ENCODE measurements around the gene SFPQ. TPM values are rescaled to one million over a fixed set of nuclear protein-coding genes. Genes with fewer than 3 reads are reported as not detected.
"Not testable (repeated sequence)": the region's sequence is repeated elsewhere in the genome, so short reads cannot be mapped to it uniquely, and the experiment has no call there.

SFPQ gene, protein sequence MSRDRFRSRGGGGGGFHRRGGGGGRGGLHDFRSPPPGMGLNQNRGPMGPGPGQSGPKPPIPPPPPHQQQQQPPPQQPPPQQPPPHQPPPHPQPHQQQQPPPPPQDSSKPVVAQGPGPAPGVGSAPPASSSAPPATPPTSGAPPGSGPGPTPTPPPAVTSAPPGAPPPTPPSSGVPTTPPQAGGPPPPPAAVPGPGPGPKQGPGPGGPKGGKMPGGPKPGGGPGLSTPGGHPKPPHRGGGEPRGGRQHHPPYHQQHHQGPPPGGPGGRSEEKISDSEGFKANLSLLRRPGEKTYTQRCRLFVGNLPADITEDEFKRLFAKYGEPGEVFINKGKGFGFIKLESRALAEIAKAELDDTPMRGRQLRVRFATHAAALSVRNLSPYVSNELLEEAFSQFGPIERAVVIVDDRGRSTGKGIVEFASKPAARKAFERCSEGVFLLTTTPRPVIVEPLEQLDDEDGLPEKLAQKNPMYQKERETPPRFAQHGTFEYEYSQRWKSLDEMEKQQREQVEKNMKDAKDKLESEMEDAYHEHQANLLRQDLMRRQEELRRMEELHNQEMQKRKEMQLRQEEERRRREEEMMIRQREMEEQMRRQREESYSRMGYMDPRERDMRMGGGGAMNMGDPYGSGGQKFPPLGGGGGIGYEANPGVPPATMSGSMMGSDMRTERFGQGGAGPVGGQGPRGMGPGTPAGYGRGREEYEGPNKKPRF
- total RNA-seq (2022): 274 and 285 TPM in 2 replicates
- Bru-seq, nascent RNA: percentile 99 among the genes with signal in this experiment
- BruChase-seq, experiment 1, labeled RNA remaining after a 2-hour chase: percentile 99 among the genes with signal in this experiment
- BruChase-seq, experiment 2, labeled RNA remaining after a 6-hour chase: percentile 100 among the genes with signal in this experiment
- long read RNA-seq, transcript SFPQ-205 (3 exons, 2,835 nt): minor isoform, 6 of 150 reads
- long read RNA-seq, transcript SFPQ-201 (10 exons, 3,747 nt): major isoform, 101 of 150 reads
- long read RNA-seq, partial matches to known transcripts: 26 of 150 reads
- long read RNA-seq, other reads (novel, unspliced or antisense): 11 of 150 reads

DNA sequence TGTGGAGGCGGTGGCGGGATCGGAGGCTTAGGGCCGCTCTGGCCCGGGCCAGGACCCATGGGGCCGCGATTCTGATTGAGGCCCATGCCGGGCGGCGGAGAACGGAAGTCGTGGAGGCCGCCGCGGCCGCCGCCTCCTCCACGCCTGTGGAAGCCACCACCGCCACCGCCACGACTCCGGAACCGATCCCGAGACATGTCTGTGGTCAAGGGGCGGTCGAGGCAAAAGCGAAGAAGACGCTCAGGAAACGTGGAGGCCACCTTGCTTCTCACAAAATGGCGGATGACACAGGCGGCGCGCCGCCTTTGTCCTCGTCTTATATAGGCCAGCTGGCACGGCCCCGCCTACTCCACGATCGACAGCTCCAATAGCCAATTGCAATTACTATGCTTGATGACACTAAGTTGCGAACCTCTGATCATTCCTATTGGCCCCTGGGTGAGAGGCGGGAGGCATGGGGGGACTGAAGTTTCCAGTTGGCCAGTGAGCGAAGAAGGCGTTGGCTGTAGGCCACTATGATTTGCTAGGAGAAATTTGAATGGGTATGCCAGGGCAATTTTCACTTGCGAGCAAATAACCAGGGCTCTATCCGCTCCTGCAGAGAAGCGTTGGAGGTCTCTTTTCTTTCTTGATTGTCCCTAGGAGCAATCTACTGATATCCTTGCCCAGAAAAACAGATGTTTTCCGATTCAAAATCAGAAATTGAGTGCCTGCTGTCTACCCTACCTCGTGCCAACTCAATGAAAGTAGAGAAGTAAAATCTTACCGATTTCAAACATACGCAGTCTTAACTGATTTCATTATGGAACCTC lies at the start of gene SFPQ:
Gene SFPQ, minus strand, starts transcription at position 293 of the 812 bp plus-strand sequence. Its CDS starts 96 bp downstream, at position 197.
- ChIA-PET POLR2A (interaction anchor here (0.5 to 1.0 kb wide), 7 partner anchors 13 to 535 kb away, joined by 3 to 5 read pairs (median 4); partner anchors contain the start of gene ZMYM4), CTCF (no interaction called here)
- TF ChIP-seq, protein P1, sequence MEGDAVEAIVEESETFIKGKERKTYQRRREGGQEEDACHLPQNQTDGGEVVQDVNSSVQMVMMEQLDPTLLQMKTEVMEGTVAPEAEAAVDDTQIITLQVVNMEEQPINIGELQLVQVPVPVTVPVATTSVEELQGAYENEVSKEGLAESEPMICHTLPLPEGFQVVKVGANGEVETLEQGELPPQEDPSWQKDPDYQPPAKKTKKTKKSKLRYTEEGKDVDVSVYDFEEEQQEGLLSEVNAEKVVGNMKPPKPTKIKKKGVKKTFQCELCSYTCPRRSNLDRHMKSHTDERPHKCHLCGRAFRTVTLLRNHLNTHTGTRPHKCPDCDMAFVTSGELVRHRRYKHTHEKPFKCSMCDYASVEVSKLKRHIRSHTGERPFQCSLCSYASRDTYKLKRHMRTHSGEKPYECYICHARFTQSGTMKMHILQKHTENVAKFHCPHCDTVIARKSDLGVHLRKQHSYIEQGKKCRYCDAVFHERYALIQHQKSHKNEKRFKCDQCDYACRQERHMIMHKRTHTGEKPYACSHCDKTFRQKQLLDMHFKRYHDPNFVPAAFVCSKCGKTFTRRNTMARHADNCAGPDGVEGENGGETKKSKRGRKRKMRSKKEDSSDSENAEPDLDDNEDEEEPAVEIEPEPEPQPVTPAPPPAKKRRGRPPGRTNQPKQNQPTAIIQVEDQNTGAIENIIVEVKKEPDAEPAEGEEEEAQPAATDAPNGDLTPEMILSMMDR (IDR thresholded peaks at IDR 0.05; ENCODE audit: insufficient read depth in 1 of 2, low read depth in 1 of 2, low read length in 1 of 2, severe bottlenecking in 1 of 2, unreplicated experiment in 1 of 2): no peak
- Mint-ChIP-seq H3K4me1 (ENCODE audit: low read depth, unreplicated experiment) (peaks cover 19% of the 10 kb centered on the region), H3K27ac (ENCODE audit: unreplicated experiment) (peak within 1 kb of the TSS; percentile 88), H3K4me3 (ENCODE audit: unreplicated experiment) (peak within 1 kb of the TSS; percentile 89), H3K27me3 (ENCODE audit: insufficient read depth, unreplicated experiment) (no peaks in the 10 kb centered on the region), H3K9me3 (ENCODE audit: unreplicated experiment) (no peaks in the 10 kb centered on the region), H3K36me3 (ENCODE audit: insufficient read depth, unreplicated experiment) (peaks cover 52% of the 10 kb centered on the region)
- peak; percentile 93 to 96 for DNase-seq
- intact Hi-C loops (cut with micrococcal nuclease; ENCODE audit: unreplicated experiment): loop anchor here (5.0 kb wide), 1 partner anchor 364 kb away; the partner anchor contains the start of genes KIAA0319L and NCDN
- BruUV-seq (replicated peaks): no TSS peak
- peaks cover 9% of the 10 kb centered on the region for H3K4me1 ChIP-seq
- no peaks in the 10 kb centered on the region; the same call in 1 of the 2 replicates for H3K36me3 ChIP-seq (ENCODE audit: control insufficient read depth, insufficient read depth, low read length)
- H3K4me3 ChIP-seq (ENCODE audit: low read depth, low read length): peak within 1 kb of the TSS; percentile 52
- H3K9me3 ChIP-seq: no peaks in the 10 kb centered on the region
- no peaks in the 10 kb centered on the region for H3K27me3 ChIP-seq (replicated peaks; ENCODE audit: control insufficient read depth, insufficient read depth, low read length)

DNA sequence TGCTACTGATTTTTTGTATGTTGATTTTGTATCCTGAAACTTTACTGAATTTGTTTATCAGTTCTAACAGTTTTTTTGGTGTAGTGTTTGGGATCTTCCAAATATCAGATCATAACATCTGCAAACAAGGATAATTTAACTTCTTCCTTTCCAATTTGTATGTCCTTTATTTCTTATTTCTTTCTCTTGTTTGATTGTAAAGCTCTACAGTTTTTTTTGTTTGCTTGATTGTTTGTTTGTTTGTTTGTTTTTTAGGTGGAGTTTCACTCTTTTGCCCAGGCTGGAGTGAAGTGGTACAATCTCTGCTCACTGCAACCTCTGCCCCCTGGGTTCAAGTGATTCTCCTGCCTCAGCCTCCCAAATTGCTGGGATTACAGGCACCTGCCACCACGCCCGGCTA lies 43.8 kb upstream of the SFPQ start:
- H3K4me3 Mint-ChIP-seq (ENCODE audit: unreplicated experiment); H3K9me3 Mint-ChIP-seq (ENCODE audit: unreplicated experiment); H3K4me1 ChIP-seq; CTCF ChIA-PET; H3K4me3 ChIP-seq (ENCODE audit: low read depth, low read length); DNase-seq; H3K4me1 Mint-ChIP-seq (ENCODE audit: low read depth, unreplicated experiment); H3K9me3 ChIP-seq; intact Hi-C loops (cut with micrococcal nuclease; ENCODE audit: unreplicated experiment); H3K27me3 ChIP-seq (replicated peaks; ENCODE audit: control insufficient read depth, insufficient read depth, low read length); H3K27ac Mint-ChIP-seq (ENCODE audit: unreplicated experiment); H3K36me3 ChIP-seq (ENCODE audit: control insufficient read depth, insufficient read depth, low read length); H3K27me3 Mint-ChIP-seq (ENCODE audit: insufficient read depth, unreplicated experiment); BruUV-seq (replicated peaks); POLR2A ChIA-PET; H3K36me3 Mint-ChIP-seq (ENCODE audit: insufficient read depth, unreplicated experiment): not testable (repeated sequence)

DNA sequence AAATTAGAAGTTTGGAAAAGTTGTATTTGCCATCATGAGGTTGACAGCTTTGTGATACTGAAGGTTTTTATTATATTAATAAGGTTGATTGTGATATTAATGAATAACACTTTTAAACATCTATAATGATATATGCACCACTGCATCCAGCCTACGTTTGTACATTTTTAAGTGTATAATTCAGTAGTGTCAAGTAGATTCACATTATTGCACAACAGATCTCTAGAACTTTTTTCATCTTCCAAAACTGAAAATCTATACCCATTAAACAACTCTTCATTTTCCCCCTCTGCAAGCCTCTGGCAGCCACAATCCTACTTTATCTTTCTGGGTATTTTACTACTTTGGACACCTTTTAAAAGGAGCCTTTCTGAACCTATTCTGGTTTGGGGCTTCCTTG lies 38.3 kb upstream of the SFPQ start:
- no peaks in the 10 kb centered on the region for H3K4me1 ChIP-seq
- TF ChIP-seq, protein P1 (IDR thresholded peaks at IDR 0.05; ENCODE audit: insufficient read depth in 1 of 2, low read depth in 1 of 2, low read length in 1 of 2, severe bottlenecking in 1 of 2, unreplicated experiment in 1 of 2): no peak

More for the DNA sequence above, 38.3 kb upstream of the SFPQ start:
- Mint-ChIP-seq H3K9me3 (ENCODE audit: unreplicated experiment) (no peaks in the 10 kb centered on the region), H3K27me3 (ENCODE audit: insufficient read depth, unreplicated experiment) (peaks cover 3% of the 10 kb centered on the region), H3K4me1 (ENCODE audit: low read depth, unreplicated experiment) (no peaks in the 10 kb centered on the region), H3K27ac (ENCODE audit: unreplicated experiment) (no peak overlapping the region), H3K36me3 (ENCODE audit: insufficient read depth, unreplicated experiment) (no peaks in the 10 kb centered on the region), H3K4me3 (ENCODE audit: unreplicated experiment) (no peak overlapping the region)
- ChIA-PET POLR2A (no interaction called here), CTCF (no interaction called here)
- Histone ChIP-seq H3K9me3 (no peaks in the 10 kb centered on the region), H3K4me3 (ENCODE audit: low read depth, low read length) (no peak overlapping the region), H3K27me3 (replicated peaks; ENCODE audit: control insufficient read depth, insufficient read depth, low read length) (no peaks in the 10 kb centered on the region), H3K36me3 (ENCODE audit: control insufficient read depth, insufficient read depth, low read length) (no peaks in the 10 kb centered on the region)
- intact Hi-C loops (cut with micrococcal nuclease; ENCODE audit: unreplicated experiment): no loop called here
- no peak for DNase-seq
- no TSS peak for BruUV-seq (replicated peaks)
